K562 (cell line): Measurements from ENCODE around the gene OR5K2. TPM values are rescaled to one million over a fixed set of nuclear protein-coding genes. Genes with fewer than 3 reads are reported as not detected.

ENCODE experiments used
- ATAC-seq: fragments of 200-7000 bp; cut with Tn5 transposase; 3 replicates; pipeline ENCODE4 v1.9.1; 2020; ENCODE audit warnings: moderate library complexity
- Bru-seq: library from RNA; stranded (reverse); fragments of 400-500 nt; gene quantifications from one replicate; lab custom pipeline; 2021; lab: Mats Ljungman, UMichigan
- BruChase-seq, 2 experiments: library from RNA; stranded (reverse); fragments of 400-500 nt; gene quantifications; one replicate each; lab custom pipeline; 2021; lab: Mats Ljungman, UMichigan
- BruUV-seq: library from RNA; stranded (reverse); fragments of 400-500 nt; replicated peaks from 2 replicates; lab custom pipeline; 2021; lab: Mats Ljungman, UMichigan
- CTCF ChIA-PET: fragments of 300-600 bp; formaldehyde crosslinking; extraction: SDS; loops from one replicate; lab custom pipeline; 2021; ENCODE audit warnings: low intra/inter-chr PET ratio; lab: Yijun Ruan, JAX
- POLR2A ChIA-PET: fragments of 300-600, 350-650 bp; sonication (Branson Sonifier 250); formaldehyde crosslinking; extraction: SDS; loops from one replicate; lab custom pipeline; 2021; ENCODE audit warnings: antibody characterized with exemption, inconsistent platforms; lab: Yijun Ruan, JAX
- DNase-seq, 4 experiments: peaks; one replicate each; pipeline versions ENCODE4 v3.0.0 to v3.0.0-alpha.2; 2011 to 2018; ENCODE audit warnings: low spot score in 3 of 4, mixed read lengths in 3 of 4; ENCODE audit errors: extremely low read depth in 1 of 4
- FAIRE-seq: peaks from 2 replicates; lab custom pipeline; 2011; peaks lifted over from hg19 to GRCh38; lab: Jason Lieb, UNC
- H2AFZ ChIP-seq: 2 replicates; pipeline ENCODE4 v1.6.0; 2011; ENCODE audit warnings: low read depth, low read length, control low read depth, inconsistent platforms
- H3K27ac ChIP-seq: fragments of 200-600 bp; 3 replicates; pipeline ENCODE4 v1.8.0; 2011; ENCODE audit warnings: low read depth, mild to moderate bottlenecking, control low read depth, inconsistent platforms, low read length, moderate library complexity, mixed read lengths; ENCODE audit errors: extremely low read depth
- H3K27me3 ChIP-seq, 2 experiments: fragments of 300-600 bp in 1 of 2; 2 replicates in 1 of 2; 3 replicates in 1 of 2; pipeline versions ENCODE4 v1.6.0 to v1.8.0; 2011; ENCODE audit warnings: inconsistent platforms in 2 of 2, low read length in 2 of 2, mild to moderate bottlenecking in 1 of 2, mixed read lengths in 1 of 2, moderate library complexity in 1 of 2; ENCODE audit not compliant: control insufficient read depth in 2 of 2, insufficient read depth in 2 of 2
- H3K36me3 ChIP-seq: fragments of 300-600 bp; 3 replicates; pipeline ENCODE4 v1.8.0; 2011; ENCODE audit warnings: mild to moderate bottlenecking, low read length, inconsistent platforms; ENCODE audit not compliant: control insufficient read depth, insufficient read depth
- H3K4me1 ChIP-seq, 2 experiments: fragments of 200-600 bp in 1 of 2; replicated peaks in 1 of 2; 2 replicates in 1 of 2; 3 replicates in 1 of 2; pipeline versions ENCODE4 v1.5.1 to v1.8.0; 2011; ENCODE audit warnings: inconsistent platforms in 2 of 2, low read length in 2 of 2, mild to moderate bottlenecking in 1 of 2, mixed read lengths in 1 of 2, moderate library complexity in 1 of 2; ENCODE audit not compliant: control insufficient read depth in 2 of 2, insufficient read depth in 2 of 2
- H3K4me2 ChIP-seq: 2 replicates; pipeline ENCODE4 v1.6.1; 2011; ENCODE audit warnings: low read length, control low read depth, inconsistent platforms, mixed read lengths; ENCODE audit not compliant: insufficient read depth
- H3K4me3 ChIP-seq: fragments of 200-600 bp; sonication (generic), shearing (Covaris generic); 2 replicates; pipeline ENCODE4 v1.5.1; 2016; ENCODE audit warnings: control low read depth, inconsistent platforms
- H3K79me2 ChIP-seq: fragments of 200-600 bp; 3 replicates; pipeline ENCODE4 v1.8.0; 2011; ENCODE audit warnings: low read length, inconsistent platforms; ENCODE audit not compliant: control insufficient read depth, insufficient read depth
- H3K9ac ChIP-seq, 2 experiments: 2 replicates each; pipeline versions ENCODE4 v1.6.0 to v1.6.1; 2011; ENCODE audit warnings: low read depth in 2 of 2, low read length in 2 of 2, control low read depth in 1 of 2, inconsistent platforms in 1 of 2, mild to moderate bottlenecking in 1 of 2, mixed read lengths in 1 of 2; ENCODE audit not compliant: insufficient read depth in 1 of 2
- H3K9me1 ChIP-seq: one replicate; pipeline ENCODE4 v1.6.0; 2011; ENCODE audit warnings: inconsistent platforms, mild to moderate bottlenecking, low read length, moderate library complexity; ENCODE audit not compliant: control insufficient read depth, insufficient read depth
- H3K9me3 ChIP-seq: replicated peaks from 2 replicates; pipeline ENCODE4 v1.5.1; 2011; ENCODE audit warnings: low read depth, low read length, inconsistent platforms; ENCODE audit not compliant: control insufficient read depth, insufficient read depth
- H4K20me1 ChIP-seq: replicated peaks from 2 replicates; pipeline ENCODE4 v1.6.1; 2011; ENCODE audit warnings: low read length, inconsistent platforms, mixed read lengths; ENCODE audit not compliant: control insufficient read depth, insufficient read depth
- ATF3 ChIP-seq, 2 experiments: fragments of 450-650 bp in 1 of 2; sonication (generic) in 1 of 2; formaldehyde crosslinking in 1 of 2; IDR thresholded peaks in 1 of 2; conservative IDR thresholded peaks in 1 of 2; 2 replicates each; pipeline versions ENCODE4 v1.6.1 to v1.8.1; 2016 to 2023; ENCODE audit warnings: mild to moderate bottlenecking in 2 of 2, moderate library complexity in 2 of 2, inconsistent platforms in 1 of 2, missing genetic modification reagents in 1 of 2
- EHMT2 ChIP-seq: fragments of 450-650 bp; IDR thresholded peaks from 2 replicates; pipeline ENCODE4 v1.6.1; 2018; ENCODE audit warnings: antibody characterized with exemption
- FOXP1 ChIP-seq: sonication (generic); formaldehyde crosslinking; IDR thresholded peaks from 2 replicates; pipeline ENCODE4 v1.8.0; 2022; ENCODE audit warnings: mild to moderate bottlenecking, missing genetic modification reagents
- MLLT1 ChIP-seq, 2 experiments: fragments of 450-650 bp; IDR thresholded peaks; 2 replicates each; pipeline ENCODE4 v1.6.1; 2016
- NONO ChIP-seq, 2 experiments: fragments of 200-400 bp in 1 of 2; fragments of 450-650 bp in 1 of 2; formaldehyde crosslinking in 1 of 2; IDR thresholded peaks; 2 replicates each; pipeline ENCODE4 v1.6.1; 2017; ENCODE audit warnings: low read depth in 2 of 2, mild to moderate bottlenecking in 2 of 2, moderate library complexity in 2 of 2, low read length in 1 of 2
- POLR3A ChIP-seq: IDR thresholded peaks from 2 replicates; pipeline ENCODE4 v1.6.1; 2011; ENCODE audit warnings: borderline replicate concordance, mild to moderate bottlenecking, moderate library complexity; ENCODE audit not compliant: insufficient read length, insufficient read depth; ENCODE audit errors: extremely low read depth
- PYGO2 ChIP-seq: fragments of 450-650 bp; IDR thresholded peaks from 2 replicates; pipeline ENCODE4 v1.6.1; 2016; ENCODE audit warnings: mild to moderate bottlenecking, missing genetic modification characterization, moderate library complexity, missing compliant biosample characterization
- ZFPM2 ChIP-seq: fragments of 250-450 bp; sonication (Bioruptor Pico); IDR thresholded peaks from 2 replicates; pipeline ENCODE4 v1.5.1; 2022; ENCODE audit warnings: mild to moderate bottlenecking
- ZKSCAN8 ChIP-seq: fragments of 200-800 bp; sonication (Bioruptor generic); IDR thresholded peaks from 2 replicates; pipeline ENCODE4 v1.6.1; 2016; ENCODE audit warnings: missing genetic modification characterization, missing compliant biosample characterization
- ZNF12 ChIP-seq: sonication (generic); formaldehyde crosslinking; IDR thresholded peaks from 2 replicates; pipeline ENCODE4 v1.4.0; 2020; ENCODE audit warnings: mild to moderate bottlenecking, missing genetic modification reagents
- ZNF143 ChIP-seq: sonication (generic); formaldehyde crosslinking; IDR thresholded peaks from 2 replicates; pipeline ENCODE4 v1.9.0; 2022; ENCODE audit warnings: mild to moderate bottlenecking, missing genetic modification reagents
- ZNF77 ChIP-seq: fragments of 250-450 bp; sonication (Bioruptor Pico); IDR thresholded peaks from 2 replicates; pipeline ENCODE4 v1.5.0; 2020
- WGBS: fragments of 100-300 bp; shearing (Covaris generic); methylation state at CpG from one replicate; pipeline ENCODE4 v1.1.6; 2016; ENCODE audit warnings: low coverage, mixed read lengths; ENCODE audit not compliant: insufficient coverage; ENCODE audit errors: missing lambda C conversion rate; 5-methylcytosine and 5-hydroxymethylcytosine counted together
- in situ Hi-C: fragments of 300-500 bp; cut with MboI; formaldehyde crosslinking; loops from 4 replicates; pipeline ENCODE4 v1.15.0; 2018; ENCODE audit warnings: inconsistent platforms, mixed read lengths
- intact Hi-C: fragments of 100-400 bp; cut with micrococcal nuclease; formaldehyde crosslinking; loops from 2 replicates; pipeline ENCODE4 v1.14.2; 2022
- long read RNA-seq, 3 experiments: library from polyadenylated mRNA in 2 of 3; library from RNA in 1 of 3; unstranded in 2 of 3; stranded (forward) in 1 of 3; transcript quantifications; one replicate each; pipeline ENCODE4 v2.0.0, GENCODE V29; 2019 to 2022
- polyA minus RNA-seq, 3 experiments: library from RNA; depleted of rRNA, polyadenylated mRNA; stranded (reverse); fragments of >200 nt; gene quantifications; 2 replicates each; pipeline ENCODE4 v1.2.3, GENCODE V29; 2011
- polyA plus RNA-seq, 8 experiments: library from polyadenylated mRNA; depleted of rRNA in 4 of 8; stranded (reverse) in 5 of 8; unstranded in 3 of 8; fragments of >200 nt; fragmentation: Nextera tagmentation in 2 of 8; fragmentation: Illumina TruSeq in 1 of 8; extraction: Ambion mirVana in 2 of 8; extraction: Trizol in 1 of 8; gene quantifications; 2 replicates each; pipeline versions ENCODE4 v1.2.1 to v1.2.3, GENCODE V29; 2011 to 2014; ENCODE audit warnings: inconsistent platforms in 1 of 8, missing spikeins in 1 of 8
- total RNA-seq, 7 experiments: library from RNA; depleted of rRNA in 6 of 7; stranded (reverse); fragments of >200 nt in 6 of 7; fragmentation: Illumina TruSeq in 2 of 7; extraction: Trizol in 2 of 7; gene quantifications; 2 replicates each; pipeline versions ENCODE4 v1.2.1 to v1.2.3, GENCODE V29; 2011 to 2021; ENCODE audit warnings: low replicate concordance in 1 of 7
- TF ChIP-seq, protein P1 (sequence below): fragments of 250-450 bp; sonication (Bioruptor Pico); IDR thresholded peaks from 2 replicates; pipeline ENCODE4 v1.8.0; 2021; ENCODE audit warnings: moderate library complexity, mild to moderate bottlenecking, inconsistent platforms
- TF ChIP-seq, protein P2 (sequence below): fragments of 450-650 bp; conservative IDR thresholded peaks from 2 replicates; pipeline ENCODE4 v1.6.1; 2016; ENCODE audit warnings: missing genetic modification characterization, low read depth, mild to moderate bottlenecking, control low read depth, missing compliant biosample characterization

The OR5K2 gene
- not detected in 2 replicates for total RNA-seq (2011; cell fraction: chromatin; rRNA removed; ENCODE audit: low replicate concordance)
- not detected in 2 replicates for total RNA-seq (2011; cell fraction: nucleolus; rRNA removed)
- not detected in 2 replicates for total RNA-seq (2011; cell fraction: nucleoplasm; rRNA removed)
- total RNA-seq (2014; rRNA removed), result not detected in 2 replicates
- not detected in 2 replicates for total RNA-seq (2014; rRNA removed; fragmentation: Illumina TruSeq; extraction: Trizol)
- total RNA-seq (2015; rRNA removed; fragmentation: Illumina TruSeq; extraction: Trizol), result not detected in 2 replicates
- total RNA-seq (2021), result not detected in 2 replicates
- polyA plus RNA-seq (2011; rRNA removed), result not detected in 2 replicates
- not detected in 2 replicates for polyA plus RNA-seq (2011; cell fraction: cytosol; rRNA removed)
- not detected in 2 replicates for polyA plus RNA-seq (2011; cell fraction: nucleus; rRNA removed)
- polyA plus RNA-seq (2012), result not detected in 2 replicates
- not detected in 2 replicates for polyA plus RNA-seq (2014; fragmentation: Illumina TruSeq; extraction: Trizol)
- polyA plus RNA-seq (2014; fragmentation: Nextera tagmentation; extraction: Ambion mirVana), result not detected
- not detected in 2 replicates for polyA plus RNA-seq (2014; rRNA removed)
- polyA minus RNA-seq (2011; rRNA and poly(A)+ RNA removed), result not detected in 2 replicates
- not detected in 2 replicates for polyA minus RNA-seq (2011; cell fraction: cytosol; rRNA and poly(A)+ RNA removed)
- not detected in 2 replicates for polyA minus RNA-seq (2011; cell fraction: nucleus; rRNA and poly(A)+ RNA removed)
- Bru-seq, nascent RNA, result not detected
- not detected for BruChase-seq, experiment 1, labeled RNA remaining after a 2-hour chase
- BruChase-seq, experiment 2, labeled RNA remaining after a 6-hour chase, result not detected
- long read RNA-seq, experiment 1, result 0 reads
- long read RNA-seq, experiment 2, result 0 reads
- long read RNA-seq, experiment 3, result 0 reads

DNA sequence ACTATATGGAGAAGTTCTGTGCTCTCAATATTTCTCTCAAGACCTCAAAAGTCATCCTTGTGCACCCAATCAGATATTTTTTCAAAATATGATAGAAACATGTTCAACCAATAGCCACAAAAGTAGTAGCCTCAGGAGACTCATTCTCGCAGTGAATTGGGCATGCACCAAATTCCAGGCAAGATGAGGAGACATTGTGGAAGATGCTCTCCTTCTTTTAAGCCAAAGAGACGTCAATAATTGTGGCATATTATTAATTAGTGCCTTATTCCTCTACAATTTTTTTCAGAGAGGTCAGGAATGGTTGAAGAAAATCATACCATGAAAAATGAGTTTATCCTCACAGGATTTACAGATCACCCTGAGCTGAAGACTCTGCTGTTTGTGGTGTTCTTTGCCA is at the start of gene OR5K2:
OR5K2 (plus strand) TSS at position 301 of the 400 bp plus-strand sequence; CDS start at position 301, 0 bp downstream.
- Histone ChIP-seq H3K4me1 (no peaks in the 10 kb centered on the region), H3K9me1 (no peaks in the 10 kb centered on the region), H3K4me3 (no peak within 1 kb of the TSS), H3K9me3 (no peaks in the 10 kb centered on the region), H3K4me2 (no peak within 1 kb of the TSS), H3K27ac (no peak within 1 kb of the TSS), H3K9ac (no peak within 1 kb of the TSS), H4K20me1 (no peaks in the 10 kb centered on the region), H2AFZ (no peak within 1 kb of the TSS), H3K27me3 (no peaks in the 10 kb centered on the region), H3K79me2 (no peaks in the 10 kb centered on the region), H3K36me3 (no peaks in the 10 kb centered on the region)
- no TSS peak for BruUV-seq
- POLR2A ChIA-PET, result no interaction called here
- in situ Hi-C loops, result no loop called here
- intact Hi-C loops, result no loop called here
- FAIRE-seq (no peak), DNase-seq (no peak), ATAC-seq (no peak)
- CTCF ChIA-PET, result no interaction called here
- WGBS, result 0% methylated on average over 2 of the region's 2 CpGs
- TF ChIP-seq PYGO2 (tag) (no peak), FOXP1 (CRISPR knock-in tag) (no peak), EHMT2 (no peak), ZKSCAN8 (CRISPR knock-in tag) (no peak), ZNF77 (CRISPR knock-in tag) (no peak), POLR3A (no peak), ZNF143 (CRISPR knock-in tag) (no peak), ZFPM2 (no peak), NONO (IDR thresholded peaks at IDR 0.05; ENCODE audit: low read depth in 2 of 2, low read length in 1 of 2) (no peak), MLLT1 (IDR thresholded peaks at IDR 0.05) (no peak), ZNF12 (CRISPR knock-in tag) (no peak), ATF3 (IDR thresholded peaks at IDR 0.05) (no peak), ATF3 (CRISPR knock-in tag; conservative IDR thresholded peaks at IDR 0.05) (no peak)
- TF ChIP-seq, protein P1, sequence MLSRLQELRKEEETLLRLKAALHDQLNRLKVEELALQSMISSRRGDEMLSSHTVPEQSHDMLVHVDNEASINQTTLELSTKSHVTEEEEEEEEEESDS (CRISPR knock-in tag), result no peak
- TF ChIP-seq, protein P2, sequence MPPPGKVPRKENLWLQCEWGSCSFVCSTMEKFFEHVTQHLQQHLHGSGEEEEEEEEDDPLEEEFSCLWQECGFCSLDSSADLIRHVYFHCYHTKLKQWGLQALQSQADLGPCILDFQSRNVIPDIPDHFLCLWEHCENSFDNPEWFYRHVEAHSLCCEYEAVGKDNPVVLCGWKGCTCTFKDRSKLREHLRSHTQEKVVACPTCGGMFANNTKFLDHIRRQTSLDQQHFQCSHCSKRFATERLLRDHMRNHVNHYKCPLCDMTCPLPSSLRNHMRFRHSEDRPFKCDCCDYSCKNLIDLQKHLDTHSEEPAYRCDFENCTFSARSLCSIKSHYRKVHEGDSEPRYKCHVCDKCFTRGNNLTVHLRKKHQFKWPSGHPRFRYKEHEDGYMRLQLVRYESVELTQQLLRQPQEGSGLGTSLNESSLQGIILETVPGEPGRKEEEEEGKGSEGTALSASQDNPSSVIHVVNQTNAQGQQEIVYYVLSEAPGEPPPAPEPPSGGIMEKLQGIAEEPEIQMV (tag), result no peak
